Stimulated activated CD4-positive, alpha-beta T cell treated with anti-CD3 and anti-CD28 coated beads, Interleukin-12 subunit alpha, Interleukin-12 subunit beta, amount 100 ng/mL, for 24 hours (primary cell): ENCODE measurements around the gene NDUFV1.

Source experiments
- DNase-seq, 2 experiments: peaks; one replicate each; pipeline ENCODE4 v3.0.0-alpha.2; 2020; ENCODE audit warnings: low read depth in 2 of 2

The NDUFV1 gene

GRCh38 chr11:67640021-67640757 is 33.5 kb downstream of the NDUFV1 start:
- DNase-seq: peak; percentile 37 to 53

DNA sequence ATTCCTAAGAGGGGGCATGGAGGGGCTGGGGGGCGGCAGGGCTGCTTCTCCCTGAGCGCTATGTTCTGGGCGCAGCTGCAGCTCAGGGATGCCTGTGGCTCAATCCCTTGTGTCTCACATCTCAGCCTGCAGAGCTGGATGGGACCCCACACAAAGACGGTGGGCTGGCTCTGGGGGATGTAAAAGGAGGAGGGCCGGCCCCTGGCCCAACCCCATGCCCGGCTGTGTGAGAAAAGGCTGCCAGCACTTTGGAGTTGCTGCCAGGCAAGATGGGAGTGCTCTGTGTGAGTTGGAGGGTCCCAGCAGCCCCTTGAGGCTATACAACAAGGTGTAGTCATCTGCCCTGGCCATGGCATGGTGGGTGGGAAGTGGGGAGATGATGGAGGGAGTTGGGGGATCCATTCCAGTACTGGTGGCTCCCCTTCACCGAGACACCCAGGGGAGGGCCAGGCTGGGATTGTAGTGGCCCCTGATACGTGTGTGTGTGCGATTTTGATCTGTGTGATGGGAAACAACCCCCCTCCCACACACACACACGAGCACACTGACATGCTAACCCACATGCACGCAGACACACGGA is 34.1 kb downstream of the NDUFV1 start:
- DNase-seq: no peak

- DNase-seq: no peak
Measured at GRCh38 chr11:67641338-67642172, 34.8 kb downstream of the NDUFV1 start.

- DNase-seq: no peak
Measured at GRCh38 chr11:67642173-67643120, 35.7 kb downstream of the NDUFV1 start.

DNA sequence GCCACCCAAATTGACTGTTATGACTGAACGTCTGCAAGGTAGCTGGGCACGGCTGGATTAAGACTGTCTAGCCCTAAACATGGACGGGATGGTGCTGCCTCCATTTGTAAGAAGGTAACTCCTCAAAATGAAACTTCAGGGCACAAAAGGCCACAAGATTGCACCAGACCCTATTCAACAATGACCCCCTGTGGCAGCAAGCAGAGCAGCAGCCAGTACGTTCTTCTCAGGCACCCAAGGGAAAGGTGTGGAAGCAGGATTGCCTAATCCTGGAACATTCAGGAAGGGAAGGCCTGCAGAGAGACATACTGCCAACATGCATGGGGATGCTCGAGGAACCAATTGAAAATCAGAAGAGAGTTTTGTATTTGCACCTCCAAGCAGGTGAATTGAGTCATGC is 37.3 kb downstream of the NDUFV1 start:
- DNase-seq: no peak

- no peak for DNase-seq
Measured at GRCh38 chr11:67644472-67645418, 38.0 kb downstream of the NDUFV1 start.

- DNase-seq: no peak
Measured at GRCh38 chr11:67645521-67646461, 39.1 kb downstream of the NDUFV1 start.

DNA sequence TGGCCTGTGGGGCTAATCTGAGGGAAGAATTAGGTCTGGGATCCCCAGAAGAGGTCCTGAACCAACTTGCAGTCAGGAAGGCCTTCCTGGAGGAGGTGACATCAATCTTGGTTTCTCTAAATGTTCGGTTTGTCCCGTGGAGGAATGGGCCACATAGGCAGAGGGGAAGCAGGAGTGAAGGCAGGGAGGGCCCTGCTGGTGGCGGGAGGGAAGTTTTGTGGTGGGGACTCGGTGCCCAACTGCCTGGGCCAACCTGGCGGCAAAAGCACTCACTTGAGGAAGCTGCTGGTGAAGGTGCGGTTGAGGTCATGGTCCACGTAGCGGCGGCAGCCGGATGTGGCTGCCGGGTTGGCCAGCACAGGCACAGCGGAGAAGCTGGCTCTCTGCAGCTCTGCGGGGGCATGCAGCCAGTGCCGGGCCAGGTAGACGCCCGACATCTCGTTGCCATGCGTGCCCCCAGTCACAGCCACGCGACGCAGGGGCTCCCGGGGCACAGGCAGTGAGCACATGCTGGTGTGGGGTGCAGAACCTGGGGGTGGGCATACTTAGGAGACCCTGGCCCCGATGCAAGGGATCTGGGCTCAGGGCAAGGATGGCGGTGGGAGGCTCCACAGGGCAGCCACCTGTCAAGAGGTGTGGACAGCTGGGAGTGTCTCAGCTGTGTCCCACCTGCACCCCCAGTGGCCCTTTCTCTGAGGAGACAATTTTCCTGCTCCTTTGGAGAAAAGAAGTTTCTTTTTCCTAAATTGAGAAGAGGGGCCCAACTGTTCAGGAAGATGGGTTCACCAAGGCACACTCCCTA is 40.0 kb downstream of the NDUFV1 start:
- peak in 1 of 2 experiments; percentile 20 for DNase-seq

GRCh38 chr11:67647471-67647870 is 40.7 kb downstream of the NDUFV1 start:
- no peak for DNase-seq

- peak in 1 of 2 experiments; percentile 32 for DNase-seq
Measured at GRCh38 chr11:67648140-67648795, 41.5 kb downstream of the NDUFV1 start.

- no peak for DNase-seq
Measured at GRCh38 chr11:67648796-67649613, 42.3 kb downstream of the NDUFV1 start.

DNA sequence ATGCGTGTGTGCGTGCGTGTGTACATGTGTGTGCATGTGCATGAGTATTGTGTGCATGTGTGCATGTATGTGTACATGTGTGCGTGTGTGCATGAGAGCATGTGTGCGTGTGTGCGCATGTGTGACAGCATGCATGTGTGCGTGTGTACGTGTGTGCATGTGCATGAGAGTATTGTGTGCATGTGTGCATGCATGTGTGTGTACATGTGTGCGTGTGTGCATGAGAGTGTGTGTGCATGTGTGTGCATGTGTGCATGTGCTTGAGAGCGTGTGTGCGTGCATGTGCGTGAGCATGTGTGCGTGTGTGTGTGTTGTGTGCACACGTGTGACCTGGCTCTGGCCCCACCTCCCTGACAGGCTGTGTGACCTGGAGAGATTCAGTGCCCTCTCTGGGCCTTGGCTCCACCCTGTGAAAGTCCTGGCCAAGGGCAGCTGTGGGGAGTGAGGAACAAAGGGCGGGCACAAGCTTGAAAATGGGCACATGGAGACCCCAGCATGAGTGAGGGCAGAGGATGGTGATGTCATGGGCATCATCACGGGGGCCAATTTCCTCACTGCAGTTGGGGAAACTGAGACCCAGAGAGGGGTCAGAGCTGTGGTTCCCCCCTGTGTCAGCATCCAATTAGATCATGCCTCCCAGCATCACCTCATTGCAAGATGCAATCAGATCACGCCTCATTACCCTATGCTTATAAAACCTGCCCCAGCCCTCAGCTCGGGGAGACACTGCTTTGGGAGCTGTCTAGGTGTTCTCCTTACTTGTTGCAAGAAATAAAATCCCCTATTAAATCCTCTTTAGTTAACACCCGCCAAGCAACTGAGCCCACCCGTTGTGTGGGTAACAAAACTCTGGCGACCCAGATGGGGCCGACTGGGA is 43.1 kb downstream of the NDUFV1 start:
- DNase-seq: no peak

DNA sequence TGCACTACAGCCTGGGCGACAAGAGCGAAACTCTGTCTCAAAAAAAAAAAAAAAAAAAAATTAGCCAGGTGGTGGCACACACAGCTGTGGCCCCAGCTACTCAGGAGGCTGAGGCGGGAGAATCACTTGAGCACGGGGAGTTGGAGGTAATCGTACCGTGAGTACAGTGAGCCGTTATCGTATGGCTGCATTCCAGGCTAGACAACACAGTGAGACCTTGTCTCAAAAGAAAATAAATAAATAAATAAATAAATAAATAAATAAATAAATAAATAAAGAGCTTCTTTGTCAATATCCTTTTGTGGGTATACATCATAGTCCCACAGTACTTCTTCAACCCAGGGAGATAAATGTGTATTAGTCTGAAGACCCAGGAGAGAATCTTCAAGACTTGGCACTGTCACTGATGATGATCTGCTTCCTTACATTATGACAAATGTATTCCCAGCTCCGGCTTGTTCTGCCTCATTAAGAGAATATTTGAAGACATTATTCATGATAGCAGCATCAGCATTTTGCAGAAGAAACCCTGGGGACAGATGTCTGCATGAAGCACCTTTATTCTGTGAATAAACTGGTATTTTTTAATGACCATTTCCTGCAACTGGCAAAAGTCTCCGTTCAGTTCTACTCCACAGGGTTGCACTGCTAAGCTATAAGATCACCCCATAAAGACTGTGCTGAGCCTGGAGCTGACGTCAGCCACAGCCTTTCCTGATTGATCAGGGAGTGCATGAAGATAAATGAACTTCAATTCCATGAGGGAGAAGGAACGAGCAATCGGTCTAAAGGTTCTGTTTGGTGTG is 45.4 kb downstream of the NDUFV1 start:
- no peak for DNase-seq

DNA sequence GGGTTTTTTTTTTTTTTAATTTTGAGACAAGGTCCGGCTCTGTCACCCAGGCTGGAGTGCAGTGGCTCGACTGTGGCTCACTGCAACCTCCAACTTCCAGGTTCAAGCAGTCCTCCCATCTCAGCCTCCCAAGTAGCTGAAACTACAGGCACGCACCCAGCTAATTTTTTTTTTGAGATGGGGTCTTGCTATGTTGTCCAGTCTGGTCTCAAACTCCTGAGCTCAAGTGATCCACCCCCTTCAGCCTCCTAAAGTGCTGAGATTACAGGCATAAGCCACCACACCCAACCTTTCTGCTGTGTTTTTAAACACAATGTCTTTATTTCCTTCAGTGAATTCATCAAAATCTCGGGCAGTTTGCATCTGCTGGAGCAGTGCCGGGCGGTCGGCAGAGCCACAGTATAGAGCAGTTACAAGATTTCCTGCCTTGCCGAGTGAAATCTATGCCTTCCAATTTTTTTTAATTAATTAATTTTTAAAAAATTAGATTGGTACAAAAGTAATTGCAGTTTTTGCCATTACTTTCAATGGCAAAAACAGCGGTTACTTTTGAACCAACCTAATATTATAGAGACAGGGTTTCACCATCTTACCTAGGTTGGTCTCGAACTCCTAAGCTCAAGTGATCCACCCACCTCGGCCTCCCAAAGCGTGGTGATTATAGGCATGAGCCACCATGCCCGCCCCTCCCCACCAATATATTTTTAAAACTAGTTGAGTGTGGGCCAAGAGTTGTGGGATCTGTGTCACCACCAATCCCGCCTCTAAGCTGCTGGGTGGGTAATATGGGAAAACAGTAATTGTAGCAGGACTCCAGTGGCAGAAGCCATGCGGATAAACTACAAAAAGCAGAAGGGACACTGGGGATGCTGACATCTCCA is 46.5 kb downstream of the NDUFV1 start:
- DNase-seq: no peak
